ENCODE data around the gene AAK1. TPM values are rescaled to one million over a fixed set of nuclear protein-coding genes. Genes with fewer than 3 reads are reported as not detected.

Gene AAK1
- total RNA-seq, 1 experiment from 2014 or later: 46.8 TPM

DNA sequence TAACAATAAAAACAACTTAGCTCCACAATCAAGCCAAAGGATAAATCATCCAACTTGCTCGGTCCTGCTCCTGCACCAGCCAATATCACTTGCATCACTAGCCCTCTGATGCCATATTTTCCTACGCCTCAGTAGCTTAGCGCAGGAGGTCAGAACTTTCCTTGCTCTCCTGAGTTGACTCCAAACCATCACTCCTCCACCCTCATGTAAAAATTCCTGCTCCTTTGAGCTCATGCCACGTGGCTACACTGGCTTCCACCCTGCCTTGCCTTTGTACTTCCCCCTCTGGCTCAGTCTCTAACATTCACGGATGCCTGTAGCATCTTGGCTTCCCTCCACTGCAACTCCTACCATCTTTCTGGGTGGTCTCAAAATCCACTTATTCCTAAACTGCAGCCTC is 25.2 kb downstream of the AAK1 start:
- H3K4me2 ChIP-seq (ENCODE audit: low read length): no peak overlapping the region
- no peaks in the 10 kb centered on the region for H3K9me2 ChIP-seq (replicated peaks; ENCODE audit: low read length)
- TF ChIP-seq EZH2phosphoT487 (IDR thresholded peaks at IDR 0.05; ENCODE audit: borderline replicate concordance, low read length) (no peak), EZH2 (IDR thresholded peaks at IDR 0.05; ENCODE audit: low read length, unreplicated experiment) (no peak)
- intact Hi-C loops (cut with micrococcal nuclease): loop anchor here (5.0 kb wide), 1 partner anchor 36 kb away; no protein-coding TSS in a partner anchor
- peaks cover 34% of the 10 kb centered on the region for H3K4me1 ChIP-seq (ENCODE audit: insufficient read depth, low read length)
- no peak overlapping the region for H3K4me3 ChIP-seq (ENCODE audit: low read length)
- H4K20me1 ChIP-seq (ENCODE audit: low read length): peaks cover 4% of the 10 kb centered on the region; the same call in 1 of the 2 replicates
- CTCF ChIA-PET: no interaction called here
- ATAC-seq: no peak
- no TSS peak for BruUV-seq (replicated peaks)
- no peak for DNase-seq
- H3K36me3 ChIP-seq (ENCODE audit: low read depth, low read length): peaks cover 8% of the 10 kb centered on the region
- H3F3A ChIP-seq (ENCODE audit: low read length, unreplicated experiment): no peaks in the 10 kb centered on the region
- POLR2A ChIA-PET (ENCODE audit: unreplicated experiment): no interaction called here
- H3K9ac ChIP-seq (ENCODE audit: low read length): no peak overlapping the region
- no peak overlapping the region for H3K27ac ChIP-seq (ENCODE audit: low read length)
- H3K9me3 ChIP-seq (ENCODE audit: low read length): no peaks in the 10 kb centered on the region
- no peak overlapping the region for H2AFZ ChIP-seq (ENCODE audit: low read length)
- peaks cover 91% of the 10 kb centered on the region for H3K79me2 ChIP-seq (ENCODE audit: low read length)
- no peaks in the 10 kb centered on the region for H3K27me3 ChIP-seq (ENCODE audit: low read length)

- no peak overlapping the region for H3K9ac ChIP-seq (ENCODE audit: low read length)
- no peak for DNase-seq
- intact Hi-C loops (cut with micrococcal nuclease): loop anchor here (5.0 kb wide), 1 partner anchor 35 kb away; no protein-coding TSS in a partner anchor
- H3K9me2 ChIP-seq (replicated peaks; ENCODE audit: low read length): no peaks in the 10 kb centered on the region
- H3K9me3 ChIP-seq (ENCODE audit: low read length): no peaks in the 10 kb centered on the region
- no peaks in the 10 kb centered on the region for H3K27me3 ChIP-seq (ENCODE audit: low read length)
- ChIA-PET POLR2A (ENCODE audit: unreplicated experiment) (no interaction called here), CTCF (no interaction called here)
- peaks cover 91% of the 10 kb centered on the region for H3K79me2 ChIP-seq (ENCODE audit: low read length)
- no peak for TF ChIP-seq EZH2 (IDR thresholded peaks at IDR 0.05; ENCODE audit: low read length, unreplicated experiment)
- no peak for TF ChIP-seq EZH2phosphoT487 (IDR thresholded peaks at IDR 0.05; ENCODE audit: borderline replicate concordance, low read length)
- TF ChIP-seq, protein P1, sequence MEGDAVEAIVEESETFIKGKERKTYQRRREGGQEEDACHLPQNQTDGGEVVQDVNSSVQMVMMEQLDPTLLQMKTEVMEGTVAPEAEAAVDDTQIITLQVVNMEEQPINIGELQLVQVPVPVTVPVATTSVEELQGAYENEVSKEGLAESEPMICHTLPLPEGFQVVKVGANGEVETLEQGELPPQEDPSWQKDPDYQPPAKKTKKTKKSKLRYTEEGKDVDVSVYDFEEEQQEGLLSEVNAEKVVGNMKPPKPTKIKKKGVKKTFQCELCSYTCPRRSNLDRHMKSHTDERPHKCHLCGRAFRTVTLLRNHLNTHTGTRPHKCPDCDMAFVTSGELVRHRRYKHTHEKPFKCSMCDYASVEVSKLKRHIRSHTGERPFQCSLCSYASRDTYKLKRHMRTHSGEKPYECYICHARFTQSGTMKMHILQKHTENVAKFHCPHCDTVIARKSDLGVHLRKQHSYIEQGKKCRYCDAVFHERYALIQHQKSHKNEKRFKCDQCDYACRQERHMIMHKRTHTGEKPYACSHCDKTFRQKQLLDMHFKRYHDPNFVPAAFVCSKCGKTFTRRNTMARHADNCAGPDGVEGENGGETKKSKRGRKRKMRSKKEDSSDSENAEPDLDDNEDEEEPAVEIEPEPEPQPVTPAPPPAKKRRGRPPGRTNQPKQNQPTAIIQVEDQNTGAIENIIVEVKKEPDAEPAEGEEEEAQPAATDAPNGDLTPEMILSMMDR (conservative IDR thresholded peaks at IDR 0.05; ENCODE audit: low read depth, low read length): no peak
- no peaks in the 10 kb centered on the region for H3F3A ChIP-seq (ENCODE audit: low read length, unreplicated experiment)
- no peak overlapping the region for H3K4me3 ChIP-seq (ENCODE audit: low read length)
- peaks cover 6% of the 10 kb centered on the region; the same call in 1 of the 2 replicates for H3K36me3 ChIP-seq (ENCODE audit: low read depth, low read length)
- H2AFZ ChIP-seq (ENCODE audit: low read length): no peak overlapping the region
- no TSS peak for BruUV-seq (replicated peaks)
- no peak overlapping the region for H3K4me2 ChIP-seq (ENCODE audit: low read length)
- H3K4me1 ChIP-seq (ENCODE audit: insufficient read depth, low read length): peaks cover 34% of the 10 kb centered on the region
- ATAC-seq: no peak
- H3K27ac ChIP-seq (ENCODE audit: low read length): no peak overlapping the region
- peaks cover 4% of the 10 kb centered on the region; the same call in 1 of the 2 replicates for H4K20me1 ChIP-seq (ENCODE audit: low read length)
Measured at GRCh38 chr2:69617744-69618143, 25.8 kb downstream of the AAK1 start.

DNA sequence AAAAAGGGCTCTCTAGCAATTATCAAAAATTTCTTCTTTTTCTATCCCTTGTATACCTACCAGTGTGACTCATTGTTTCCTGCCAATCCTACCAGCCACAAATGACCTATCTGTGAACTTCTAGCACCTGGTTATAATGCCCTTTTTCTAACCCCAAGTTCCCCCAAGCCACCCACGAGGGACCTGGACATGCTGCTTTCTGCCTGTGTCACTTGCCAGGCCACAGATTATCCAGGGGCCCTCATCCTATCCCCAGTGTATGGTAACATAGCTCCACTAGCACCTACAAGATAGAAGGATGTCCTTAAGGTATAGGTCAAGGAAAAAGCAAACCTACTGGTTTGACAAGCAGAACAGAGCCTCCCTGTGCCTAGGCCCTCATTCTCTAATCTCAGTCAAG is 26.8 kb downstream of the AAK1 start:
- Histone ChIP-seq H3K9me2 (replicated peaks; ENCODE audit: low read length) (no peaks in the 10 kb centered on the region), H3K9me3 (ENCODE audit: low read length) (no peaks in the 10 kb centered on the region), H2AFZ (ENCODE audit: low read length) (no peak overlapping the region), H3K4me2 (ENCODE audit: low read length) (peak overlapping the region; percentile 27), H3K4me1 (ENCODE audit: insufficient read depth, low read length) (peaks cover 34% of the 10 kb centered on the region), H3K79me2 (ENCODE audit: low read length) (peaks cover 95% of the 10 kb centered on the region), H3K27me3 (ENCODE audit: low read length) (no peaks in the 10 kb centered on the region), H3K9ac (ENCODE audit: low read length) (no peak overlapping the region), H4K20me1 (ENCODE audit: low read length) (peaks cover 4% of the 10 kb centered on the region; the same call in 1 of the 2 replicates), H3K27ac (ENCODE audit: low read length) (no peak overlapping the region), H3F3A (ENCODE audit: low read length, unreplicated experiment) (no peaks in the 10 kb centered on the region), H3K4me3 (ENCODE audit: low read length) (no peak overlapping the region), H3K36me3 (ENCODE audit: low read depth, low read length) (peaks cover 6% of the 10 kb centered on the region; the same call in 1 of the 2 replicates)
- TF ChIP-seq, protein P1 (conservative IDR thresholded peaks at IDR 0.05; ENCODE audit: low read depth, low read length): no peak
- no peak for TF ChIP-seq EZH2 (IDR thresholded peaks at IDR 0.05; ENCODE audit: low read length, unreplicated experiment)
- no peak for TF ChIP-seq EZH2phosphoT487 (IDR thresholded peaks at IDR 0.05; ENCODE audit: borderline replicate concordance, low read length)
- DNase-seq: peak; percentile 63
- no TSS peak for BruUV-seq (replicated peaks)
- ChIA-PET CTCF (no interaction called here), POLR2A (ENCODE audit: unreplicated experiment) (no interaction called here)
- intact Hi-C loops (cut with micrococcal nuclease): loop anchor here (5.0 kb wide), 1 partner anchor 34 kb away; no protein-coding TSS in a partner anchor
- peak; percentile 70 for ATAC-seq
